GM21825 (cell line): ENCODE data around the gene LDLRAD3.
"Not testable (repeated sequence)": the region's sequence is repeated elsewhere in the genome, so short reads cannot be mapped to it uniquely, and the experiment has no call there.

Experiments used
- ATAC-seq: cut with Tn5 transposase; IDR thresholded peaks from one replicate; pipeline ENCODE4 v1.9.1; 2021; ENCODE audit warnings: mild to moderate bottlenecking, moderate library complexity; ENCODE audit not compliant: unreplicated experiment

The LDLRAD3 gene

GRCh38 chr11:36038541-36038940 is 94.7 kb downstream of the LDLRAD3 start:
- ATAC-seq = no peak

- no peak for ATAC-seq
Observed at GRCh38 chr11:36039471-36039870, 95.6 kb downstream of the LDLRAD3 start.

GRCh38 chr11:36041988-36042611 is 98.2 kb downstream of the LDLRAD3 start:
- ATAC-seq = no peak

GRCh38 chr11:36044636-36045035 is 100.8 kb downstream of the LDLRAD3 start:
- ATAC-seq = no peak

GRCh38 chr11:36045945-36046344 is 102.1 kb downstream of the LDLRAD3 start:
- not testable (repeated sequence) for ATAC-seq

- no peak for ATAC-seq
Observed at GRCh38 chr11:36046932-36047331, 103.1 kb downstream of the LDLRAD3 start.

GRCh38 chr11:36047344-36047743 is 103.5 kb downstream of the LDLRAD3 start:
- no peak for ATAC-seq

GRCh38 chr11:36048496-36049247 is 104.8 kb downstream of the LDLRAD3 start:
- no peak for ATAC-seq

GRCh38 chr11:36051235-36052144 is 107.6 kb downstream of the LDLRAD3 start:
- ATAC-seq = no peak

- ATAC-seq = no peak
Observed at GRCh38 chr11:36053281-36053680, 109.4 kb downstream of the LDLRAD3 start.

GRCh38 chr11:36053862-36054261 is 110.0 kb downstream of the LDLRAD3 start:
- no peak for ATAC-seq

- no peak for ATAC-seq
Observed at GRCh38 chr11:36054628-36055027, 110.8 kb downstream of the LDLRAD3 start.

- no peak for ATAC-seq
Observed at GRCh38 chr11:36056160-36056751, 112.4 kb downstream of the LDLRAD3 start.

GRCh38 chr11:36057379-36058042 is 113.6 kb downstream of the LDLRAD3 start:
- ATAC-seq = no peak

GRCh38 chr11:36059660-36060059 is 115.8 kb downstream of the LDLRAD3 start:
- ATAC-seq = no peak

- no peak for ATAC-seq
Observed at GRCh38 chr11:36060926-36061325, 117.1 kb downstream of the LDLRAD3 start.

GRCh38 chr11:36061471-36061870 is 117.6 kb downstream of the LDLRAD3 start:
- no peak for ATAC-seq

- ATAC-seq = no peak
Observed at GRCh38 chr11:36062796-36063365, 119.0 kb downstream of the LDLRAD3 start.

- ATAC-seq = no peak
Observed at GRCh38 chr11:36065436-36065835, 121.6 kb downstream of the LDLRAD3 start.

GRCh38 chr11:36066891-36067290 is 123.0 kb downstream of the LDLRAD3 start:
- ATAC-seq = no peak
